GM12878 (cell line): ENCODE results near the gene TNKS1BP1. TPM values are rescaled to one million over a fixed set of nuclear protein-coding genes. Genes with fewer than 3 reads are reported as not detected.

ENCODE experiments used
- ATAC-seq: fragments of 200-7000 bp; cut with Tn5 transposase; 3 replicates; pipeline ENCODE4 v1.9.1; 2020; ENCODE audit warnings: mild to moderate bottlenecking, moderate library complexity
- BruUV-seq: library from RNA; stranded (reverse); fragments of 400-500 nt; replicated peaks from 2 replicates; lab custom pipeline; 2021; lab: Mats Ljungman, UMichigan
- CTCF ChIA-PET: fragments of 300-600 bp; sonication (Branson Sonifier 250); formaldehyde crosslinking; extraction: SDS; loops from one replicate; lab custom pipeline; 2021; ENCODE audit warnings: inconsistent platforms; lab: Yijun Ruan, JAX
- POLR2A ChIA-PET: fragments of 350-600 bp; formaldehyde crosslinking; extraction: SDS; loops from one replicate; lab custom pipeline; 2021; ENCODE audit warnings: inconsistent platforms; lab: Charles Lee
- RAD21 ChIA-PET: fragments of 300-600 bp; sonication (Branson Sonifier 250); formaldehyde crosslinking; loops from one replicate; lab custom pipeline; 2023; ENCODE audit warnings: antibody characterized with exemption; ENCODE audit not compliant: unreplicated experiment; lab: Charles Lee
- SMC1A ChIA-PET: fragments of 300-600 bp; sonication (Branson Sonifier 250); formaldehyde crosslinking; loops from one replicate; lab custom pipeline; 2023; ENCODE audit not compliant: unreplicated experiment, uncharacterized antibody; lab: Charles Lee
- DNase-seq: peaks from one replicate; pipeline ENCODE4 v3.0.0-alpha.2; 2011; ENCODE audit warnings: low read depth, low spot score
- FAIRE-seq: peaks from 3 replicates; lab custom pipeline; 2011; peaks lifted over from hg19 to GRCh38; lab: Jason Lieb, UNC
- H2AFZ ChIP-seq: 2 replicates; pipeline ENCODE4 v1.6.0; 2011; ENCODE audit warnings: low read depth, low read length, control low read depth; ENCODE audit not compliant: control insufficient read depth
- H3K27ac ChIP-seq: 2 replicates; pipeline ENCODE4 v1.5.1; 2011; ENCODE audit warnings: control low read depth; ENCODE audit not compliant: control insufficient read depth, insufficient read depth
- H3K27me3 ChIP-seq, 2 experiments: replicated peaks in 1 of 2; 2 replicates each; pipeline versions ENCODE4 v1.6.0 to v1.6.1; 2011; ENCODE audit warnings: low read length in 1 of 2; ENCODE audit not compliant: control insufficient read depth in 2 of 2, insufficient read depth in 2 of 2
- H3K36me3 ChIP-seq, 2 experiments: 2 replicates each; pipeline ENCODE4 v1.5.1; 2011; ENCODE audit warnings: low read length in 1 of 2; ENCODE audit not compliant: control insufficient read depth in 2 of 2, insufficient read depth in 2 of 2
- H3K4me1 ChIP-seq: 2 replicates; pipeline ENCODE4 v1.6.1; 2011; ENCODE audit warnings: mild to moderate bottlenecking, low read length, moderate library complexity, mixed read lengths; ENCODE audit not compliant: control insufficient read depth, insufficient read depth
- H3K4me2 ChIP-seq: 2 replicates; pipeline ENCODE4 v1.6.0; 2011; ENCODE audit warnings: control low read depth; ENCODE audit not compliant: control insufficient read depth, insufficient read depth
- H3K4me3 ChIP-seq: fragments of 200-600 bp; sonication (generic); 2 replicates; pipeline ENCODE4 v1.5.1; 2016
- H3K79me2 ChIP-seq: 2 replicates; pipeline ENCODE4 v1.6.0; 2011; ENCODE audit warnings: low read length; ENCODE audit not compliant: control insufficient read depth, insufficient read depth
- H3K9ac ChIP-seq: 2 replicates; pipeline ENCODE4 v1.8.0; 2011; ENCODE audit warnings: low read length, control low read depth, mixed read lengths; ENCODE audit not compliant: control insufficient read depth, insufficient read depth
- H3K9me3 ChIP-seq: replicated peaks from 3 replicates; pipeline ENCODE4 v1.5.1; 2011; ENCODE audit warnings: mild to moderate bottlenecking, low read length; ENCODE audit not compliant: control insufficient read depth, insufficient read depth
- H4K20me1 ChIP-seq: 2 replicates; pipeline ENCODE4 v1.6.0; 2011; ENCODE audit not compliant: control insufficient read depth, insufficient read depth
- CHD1 ChIP-seq: IDR thresholded peaks from 2 replicates; pipeline ENCODE4 v1.6.1; 2012; ENCODE audit warnings: low read depth, low read length, improper control_type of control experiment
- HDGF ChIP-seq: fragments of 450-650 bp; IDR thresholded peaks from 2 replicates; pipeline ENCODE4 v1.6.1; 2016; ENCODE audit warnings: antibody characterized with exemption
- MEF2A ChIP-seq: IDR thresholded peaks from 2 replicates; pipeline ENCODE4 v1.6.1; 2011; ENCODE audit warnings: low read depth, mild to moderate bottlenecking, low read length, moderate library complexity; ENCODE audit not compliant: insufficient read depth
- NFIC ChIP-seq: IDR thresholded peaks from 2 replicates; pipeline ENCODE4 v1.6.1; 2012; ENCODE audit warnings: low read depth, mild to moderate bottlenecking, inconsistent platforms, low read length, moderate library complexity
- NFYA ChIP-seq: IDR thresholded peaks from 2 replicates; pipeline ENCODE4 v1.6.1; 2011; ENCODE audit warnings: low read depth, mild to moderate bottlenecking, low read length, improper control_type of control experiment, borderline replicate concordance
- PAX5 ChIP-seq: IDR thresholded peaks from 2 replicates; pipeline ENCODE4 v1.6.1; 2011; ENCODE audit warnings: low read depth, low read length, borderline replicate concordance
- SP1 ChIP-seq: IDR thresholded peaks from one replicate; pipeline ENCODE4 v1.6.1; 2011; ENCODE audit warnings: low read depth, low read length
- STAT1 ChIP-seq: fragments of 450-650 bp; conservative IDR thresholded peaks from 2 replicates; pipeline ENCODE4 v1.6.1; 2014; ENCODE audit warnings: antibody characterized with exemption, mild to moderate bottlenecking
- YBX1 ChIP-seq: fragments of 450-650 bp; IDR thresholded peaks from 2 replicates; pipeline ENCODE4 v1.6.1; 2016; ENCODE audit warnings: antibody characterized with exemption
- ZNF207 ChIP-seq: fragments of 450-650 bp; IDR thresholded peaks from 2 replicates; pipeline ENCODE4 v1.6.1; 2014; ENCODE audit warnings: antibody characterized with exemption, mild to moderate bottlenecking, borderline replicate concordance
- WGBS: methylation state at CpG from one replicate; pipeline ENCODE4 v1.1.6; 2016; ENCODE audit warnings: low lambda C conversion rate; ENCODE audit not compliant: insufficient replicate concordance, insufficient coverage; ENCODE audit errors: missing lambda C conversion rate; 5-methylcytosine and 5-hydroxymethylcytosine counted together
- in situ Hi-C: fragments of 300-500 bp; cut with MboI; formaldehyde crosslinking; loops from 9 replicates; pipeline ENCODE4 v1.14.3; 2018; ENCODE audit warnings: mixed read lengths
- intact Hi-C: fragments of 100-400 bp; cut with micrococcal nuclease; formaldehyde crosslinking; loops from one replicate; pipeline ENCODE4 v1.14.2; 2022; ENCODE audit not compliant: unreplicated experiment
- polyA plus RNA-seq, 11 experiments: library from polyadenylated mRNA; depleted of rRNA in 4 of 11; unstranded in 6 of 11; stranded (reverse) in 5 of 11; fragments of >200 nt; fragmentation: Nextera tagmentation in 4 of 11; fragmentation: Illumina TruSeq in 1 of 11; extraction: Ambion mirVana in 4 of 11; extraction: Trizol in 1 of 11; gene quantifications; 1 replicate in 1 of 11; 2 replicates in 10 of 11; pipeline versions ENCODE4 v1.2.1 to v1.2.3, GENCODE V29; 2011 to 2016; ENCODE audit warnings: inconsistent platforms in 2 of 11, missing spikeins in 2 of 11, low read depth in 1 of 11
- total RNA-seq, 4 experiments: library from RNA; depleted of rRNA in 3 of 4; stranded (reverse); fragments of >200 nt in 3 of 4; fragmentation: Illumina TruSeq in 1 of 4; extraction: Trizol in 1 of 4; gene quantifications; 2 replicates each; pipeline versions ENCODE4 v1.2.1 to v1.2.3, GENCODE V29; 2013 to 2021
- TF ChIP-seq, protein P1 (sequence below): fragments of 450-650 bp; IDR thresholded peaks from 2 replicates; pipeline ENCODE4 v1.6.1; 2017; ENCODE audit warnings: mild to moderate bottlenecking, moderate library complexity
- TF ChIP-seq, protein P2 (sequence below): fragments of 450-650 bp; IDR thresholded peaks from 2 replicates; pipeline ENCODE4 v1.6.1; 2017; ENCODE audit warnings: mild to moderate bottlenecking, moderate library complexity
- TF ChIP-seq, protein P3 (sequence below): IDR thresholded peaks from 2 replicates; pipeline ENCODE4 v1.6.1; 2011; ENCODE audit warnings: mild to moderate bottlenecking, low read depth, low read length, moderate library complexity; ENCODE audit not compliant: insufficient replicate concordance
- TF ChIP-seq, protein P4 (sequence below): fragments of 450-650 bp; conservative IDR thresholded peaks from 2 replicates; pipeline ENCODE4 v1.6.1; 2017; ENCODE audit warnings: mild to moderate bottlenecking, moderate library complexity

TNKS1BP1 gene
- total and polyA plus RNA-seq, 10 of the 15 experiments (the other 5 are each of a cell fraction or from before 2014, with no cell fraction given): 0.26 to 15.8 (median 4.3) TPM

DNA sequence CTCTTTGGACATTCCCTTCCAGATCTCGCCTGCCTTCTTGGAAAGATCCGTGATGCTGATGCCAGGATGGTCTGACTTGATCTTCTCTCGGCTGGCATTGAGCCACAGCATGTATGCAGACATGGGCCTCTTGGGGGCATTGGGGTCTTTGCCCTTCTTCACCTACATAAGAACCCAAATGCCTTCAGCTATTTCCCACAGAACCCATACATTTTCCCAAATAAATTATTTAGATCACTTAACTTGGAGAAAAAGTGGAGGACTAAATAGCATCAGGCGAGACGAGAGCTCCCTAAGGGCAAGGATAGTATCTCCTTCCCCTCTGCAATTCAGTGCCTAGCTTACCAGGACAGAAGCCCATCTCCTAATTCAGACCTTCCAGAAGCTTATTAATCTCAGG is 3.0 kb upstream of the TNKS1BP1 start:
- H3K36me3 ChIP-seq: peaks cover 24 to 34% of the 10 kb centered on the region in 2 experiments
- ChIA-PET POLR2A (interaction anchor here (0.6 kb wide), 1 partner anchor 130 kb away, joined by 5 read pairs; no protein-coding TSS in a partner anchor), SMC1A (no interaction called here), RAD21 (no interaction called here), CTCF (no interaction called here)
- H3K4me2 ChIP-seq: no peak overlapping the region
- DNase-seq (no peak), ATAC-seq (no peak), FAIRE-seq (no peak)
- H3K9me3 ChIP-seq: no peaks in the 10 kb centered on the region
- no peak overlapping the region for H3K9ac ChIP-seq
- H3K79me2 ChIP-seq: no peaks in the 10 kb centered on the region
- intact Hi-C loops: no loop called here
- in situ Hi-C loops: loop anchor here (25.0 kb wide), 2 partner anchors 1185 to 1260 kb away; partner anchors contain the start of genes LPXN, OR5B21 and ZFP91
- H4K20me1 ChIP-seq: no peaks in the 10 kb centered on the region
- 98% methylated on average over 5 of the region's 5 CpGs for WGBS
- no peak overlapping the region for H2AFZ ChIP-seq
- no peak overlapping the region for H3K4me3 ChIP-seq
- no TSS peak for BruUV-seq
- H3K4me1 ChIP-seq: peaks cover 22% of the 10 kb centered on the region
- H3K27ac ChIP-seq: no peak overlapping the region
- no peaks in the 10 kb centered on the region for H3K27me3 ChIP-seq
- TF ChIP-seq YBX1: no peak
- TF ChIP-seq PAX5: no peak
- no peak for TF ChIP-seq STAT1
- TF ChIP-seq, protein P1, sequence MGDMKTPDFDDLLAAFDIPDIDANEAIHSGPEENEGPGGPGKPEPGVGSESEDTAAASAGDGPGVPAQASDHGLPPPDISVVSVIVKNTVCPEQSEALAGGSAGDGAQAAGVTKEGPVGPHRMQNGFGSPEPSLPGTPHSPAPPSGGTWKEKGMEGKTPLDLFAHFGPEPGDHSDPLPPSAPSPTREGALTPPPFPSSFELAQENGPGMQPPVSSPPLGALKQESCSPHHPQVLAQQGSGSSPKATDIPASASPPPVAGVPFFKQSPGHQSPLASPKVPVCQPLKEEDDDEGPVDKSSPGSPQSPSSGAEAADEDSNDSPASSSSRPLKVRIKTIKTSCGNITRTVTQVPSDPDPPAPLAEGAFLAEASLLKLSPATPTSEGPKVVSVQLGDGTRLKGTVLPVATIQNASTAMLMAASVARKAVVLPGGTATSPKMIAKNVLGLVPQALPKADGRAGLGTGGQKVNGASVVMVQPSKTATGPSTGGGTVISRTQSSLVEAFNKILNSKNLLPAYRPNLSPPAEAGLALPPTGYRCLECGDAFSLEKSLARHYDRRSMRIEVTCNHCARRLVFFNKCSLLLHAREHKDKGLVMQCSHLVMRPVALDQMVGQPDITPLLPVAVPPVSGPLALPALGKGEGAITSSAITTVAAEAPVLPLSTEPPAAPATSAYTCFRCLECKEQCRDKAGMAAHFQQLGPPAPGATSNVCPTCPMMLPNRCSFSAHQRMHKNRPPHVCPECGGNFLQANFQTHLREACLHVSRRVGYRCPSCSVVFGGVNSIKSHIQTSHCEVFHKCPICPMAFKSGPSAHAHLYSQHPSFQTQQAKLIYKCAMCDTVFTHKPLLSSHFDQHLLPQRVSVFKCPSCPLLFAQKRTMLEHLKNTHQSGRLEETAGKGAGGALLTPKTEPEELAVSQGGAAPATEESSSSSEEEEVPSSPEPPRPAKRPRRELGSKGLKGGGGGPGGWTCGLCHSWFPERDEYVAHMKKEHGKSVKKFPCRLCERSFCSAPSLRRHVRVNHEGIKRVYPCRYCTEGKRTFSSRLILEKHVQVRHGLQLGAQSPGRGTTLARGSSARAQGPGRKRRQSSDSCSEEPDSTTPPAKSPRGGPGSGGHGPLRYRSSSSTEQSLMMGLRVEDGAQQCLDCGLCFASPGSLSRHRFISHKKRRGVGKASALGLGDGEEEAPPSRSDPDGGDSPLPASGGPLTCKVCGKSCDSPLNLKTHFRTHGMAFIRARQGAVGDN: no peak
- no peak for TF ChIP-seq SP1
- TF ChIP-seq, protein P2, sequence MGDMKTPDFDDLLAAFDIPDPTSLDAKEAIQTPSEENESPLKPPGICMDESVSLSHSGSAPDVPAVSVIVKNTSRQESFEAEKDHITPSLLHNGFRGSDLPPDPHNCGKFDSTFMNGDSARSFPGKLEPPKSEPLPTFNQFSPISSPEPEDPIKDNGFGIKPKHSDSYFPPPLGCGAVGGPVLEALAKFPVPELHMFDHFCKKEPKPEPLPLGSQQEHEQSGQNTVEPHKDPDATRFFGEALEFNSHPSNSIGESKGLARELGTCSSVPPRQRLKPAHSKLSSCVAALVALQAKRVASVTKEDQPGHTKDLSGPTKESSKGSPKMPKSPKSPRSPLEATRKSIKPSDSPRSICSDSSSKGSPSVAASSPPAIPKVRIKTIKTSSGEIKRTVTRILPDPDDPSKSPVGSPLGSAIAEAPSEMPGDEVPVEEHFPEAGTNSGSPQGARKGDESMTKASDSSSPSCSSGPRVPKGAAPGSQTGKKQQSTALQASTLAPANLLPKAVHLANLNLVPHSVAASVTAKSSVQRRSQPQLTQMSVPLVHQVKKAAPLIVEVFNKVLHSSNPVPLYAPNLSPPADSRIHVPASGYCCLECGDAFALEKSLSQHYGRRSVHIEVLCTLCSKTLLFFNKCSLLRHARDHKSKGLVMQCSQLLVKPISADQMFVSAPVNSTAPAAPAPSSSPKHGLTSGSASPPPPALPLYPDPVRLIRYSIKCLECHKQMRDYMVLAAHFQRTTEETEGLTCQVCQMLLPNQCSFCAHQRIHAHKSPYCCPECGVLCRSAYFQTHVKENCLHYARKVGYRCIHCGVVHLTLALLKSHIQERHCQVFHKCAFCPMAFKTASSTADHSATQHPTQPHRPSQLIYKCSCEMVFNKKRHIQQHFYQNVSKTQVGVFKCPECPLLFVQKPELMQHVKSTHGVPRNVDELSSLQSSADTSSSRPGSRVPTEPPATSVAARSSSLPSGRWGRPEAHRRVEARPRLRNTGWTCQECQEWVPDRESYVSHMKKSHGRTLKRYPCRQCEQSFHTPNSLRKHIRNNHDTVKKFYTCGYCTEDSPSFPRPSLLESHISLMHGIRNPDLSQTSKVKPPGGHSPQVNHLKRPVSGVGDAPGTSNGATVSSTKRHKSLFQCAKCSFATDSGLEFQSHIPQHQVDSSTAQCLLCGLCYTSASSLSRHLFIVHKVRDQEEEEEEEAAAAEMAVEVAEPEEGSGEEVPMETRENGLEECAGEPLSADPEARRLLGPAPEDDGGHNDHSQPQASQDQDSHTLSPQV: no peak
- no peak for TF ChIP-seq MEF2A
- no peak for TF ChIP-seq NFIC
- no peak for TF ChIP-seq HDGF
- TF ChIP-seq, protein P3, sequence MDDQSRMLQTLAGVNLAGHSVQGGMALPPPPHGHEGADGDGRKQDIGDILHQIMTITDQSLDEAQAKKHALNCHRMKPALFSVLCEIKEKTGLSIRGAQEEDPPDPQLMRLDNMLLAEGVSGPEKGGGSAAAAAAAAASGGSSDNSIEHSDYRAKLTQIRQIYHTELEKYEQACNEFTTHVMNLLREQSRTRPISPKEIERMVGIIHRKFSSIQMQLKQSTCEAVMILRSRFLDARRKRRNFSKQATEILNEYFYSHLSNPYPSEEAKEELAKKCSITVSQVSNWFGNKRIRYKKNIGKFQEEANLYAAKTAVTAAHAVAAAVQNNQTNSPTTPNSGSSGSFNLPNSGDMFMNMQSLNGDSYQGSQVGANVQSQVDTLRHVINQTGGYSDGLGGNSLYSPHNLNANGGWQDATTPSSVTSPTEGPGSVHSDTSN: no peak
- TF ChIP-seq, protein P4, sequence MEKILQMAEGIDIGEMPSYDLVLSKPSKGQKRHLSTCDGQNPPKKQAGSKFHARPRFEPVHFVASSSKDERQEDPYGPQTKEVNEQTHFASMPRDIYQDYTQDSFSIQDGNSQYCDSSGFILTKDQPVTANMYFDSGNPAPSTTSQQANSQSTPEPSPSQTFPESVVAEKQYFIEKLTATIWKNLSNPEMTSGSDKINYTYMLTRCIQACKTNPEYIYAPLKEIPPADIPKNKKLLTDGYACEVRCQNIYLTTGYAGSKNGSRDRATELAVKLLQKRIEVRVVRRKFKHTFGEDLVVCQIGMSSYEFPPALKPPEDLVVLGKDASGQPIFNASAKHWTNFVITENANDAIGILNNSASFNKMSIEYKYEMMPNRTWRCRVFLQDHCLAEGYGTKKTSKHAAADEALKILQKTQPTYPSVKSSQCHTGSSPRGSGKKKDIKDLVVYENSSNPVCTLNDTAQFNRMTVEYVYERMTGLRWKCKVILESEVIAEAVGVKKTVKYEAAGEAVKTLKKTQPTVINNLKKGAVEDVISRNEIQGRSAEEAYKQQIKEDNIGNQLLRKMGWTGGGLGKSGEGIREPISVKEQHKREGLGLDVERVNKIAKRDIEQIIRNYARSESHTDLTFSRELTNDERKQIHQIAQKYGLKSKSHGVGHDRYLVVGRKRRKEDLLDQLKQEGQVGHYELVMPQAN: no peak
- no peak for TF ChIP-seq CHD1
- TF ChIP-seq ZNF207: no peak
- TF ChIP-seq NFYA: no peak
